ENCODE data around the gene HHAT. TPM values are rescaled to one million over a fixed set of nuclear protein-coding genes. Genes with fewer than 3 reads are reported as not detected.

Gene HHAT
- total RNA-seq, 4 donors from 2014 or later, result 0.83 to 1.6 (median 1.2) TPM

DNA sequence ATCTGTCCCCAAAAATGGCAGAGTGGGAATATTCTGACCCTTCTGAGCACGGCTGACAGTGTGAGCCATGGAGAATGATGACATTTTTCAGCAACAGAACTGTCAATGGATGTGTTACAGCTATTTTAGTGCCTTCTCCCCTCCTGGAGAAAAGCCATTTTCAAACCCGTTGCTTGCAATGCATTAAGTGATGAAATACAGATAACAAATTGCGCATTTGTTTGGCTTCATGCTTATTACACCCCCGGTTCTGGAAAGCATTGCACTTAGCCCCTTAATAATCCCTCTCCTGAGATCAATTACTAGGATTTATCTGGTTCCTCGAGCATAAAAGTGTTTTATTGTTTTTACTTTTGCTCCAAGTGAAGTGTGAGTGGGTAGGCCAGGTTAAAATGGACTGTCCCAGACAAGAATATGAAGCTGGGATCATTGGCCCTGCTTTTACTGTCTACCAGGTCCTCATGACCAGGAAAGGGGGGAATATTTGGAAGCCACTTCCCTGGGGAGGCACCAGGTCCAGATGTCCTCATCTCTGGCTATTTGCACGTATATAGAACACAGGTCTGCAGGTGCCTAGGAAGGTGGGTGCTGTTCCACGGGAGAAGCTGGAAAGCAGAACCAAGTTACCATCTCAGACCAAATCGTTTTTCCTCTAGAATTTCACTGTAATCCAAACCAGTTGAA, 37.5 kb upstream of the HHAT start:
- TF ChIP-seq POLR2AphosphoS5 (IDR thresholded peaks at IDR 0.05) (no peak), CTCF (IDR thresholded peaks at IDR 0.05) (no peak), POLR2A (IDR thresholded peaks at IDR 0.05; ENCODE audit: low read depth) (no peak), EP300 (IDR thresholded peaks at IDR 0.05) (no peak)
- 54% methylated on average over 8 of the region's 8 CpGs for WGBS
- H3K4me1 ChIP-seq, result peaks cover 42 to 47% (median 45%) of the 10 kb centered on the region in 4 donors

GRCh38 chr1:210291786-210292230, 36.9 kb upstream of the HHAT start:
- no peaks in the 10 kb centered on the region for H3K9me3 ChIP-seq
- intact Hi-C loops (cut with DNase I), result loop anchor here (5.0 kb wide), 1 partner anchor 60 kb away; the partner anchor contains the start of gene SERTAD4
- 34% methylated on average over 5 of the region's 9 CpGs for WGBS
- no peaks in the 10 kb centered on the region for H3K27me3 ChIP-seq
- no peak for DNase-seq (ENCODE audit: extremely low spot score)
- peak overlapping the region; percentile 49 to 63 (median 56) for H3K4me3 ChIP-seq
- TF ChIP-seq EP300 (IDR thresholded peaks at IDR 0.05), result no peak
- no peak for TF ChIP-seq POLR2A (IDR thresholded peaks at IDR 0.05; ENCODE audit: low read depth)
- no peak for TF ChIP-seq CTCF (IDR thresholded peaks at IDR 0.05)
- no peak for TF ChIP-seq POLR2AphosphoS5 (IDR thresholded peaks at IDR 0.05)
- H3K4me1 ChIP-seq, result peaks cover 42 to 47% (median 45%) of the 10 kb centered on the region in 4 donors
- no peaks in the 10 kb centered on the region for H3K36me3 ChIP-seq
- peak overlapping the region; percentile 70 to 82 (median 80) for H3K27ac ChIP-seq (replicated peaks in 1 of 4)

More for the DNA sequence above, 37.5 kb upstream of the HHAT start:
- Histone ChIP-seq H3K36me3 (no peaks in the 10 kb centered on the region), H3K9me3 (no peaks in the 10 kb centered on the region), H3K4me3 (no peak overlapping the region), H3K27ac (replicated peaks in 1 of 4) (peak overlapping the region in 1 of 4 donors; percentile 77), H3K27me3 (no peaks in the 10 kb centered on the region)
- intact Hi-C loops (cut with DNase I), result loop anchor here (5.0 kb wide), 1 partner anchor 59 kb away; the partner anchor contains the start of gene SERTAD4
- no peak for DNase-seq (ENCODE audit: extremely low spot score)

DNA sequence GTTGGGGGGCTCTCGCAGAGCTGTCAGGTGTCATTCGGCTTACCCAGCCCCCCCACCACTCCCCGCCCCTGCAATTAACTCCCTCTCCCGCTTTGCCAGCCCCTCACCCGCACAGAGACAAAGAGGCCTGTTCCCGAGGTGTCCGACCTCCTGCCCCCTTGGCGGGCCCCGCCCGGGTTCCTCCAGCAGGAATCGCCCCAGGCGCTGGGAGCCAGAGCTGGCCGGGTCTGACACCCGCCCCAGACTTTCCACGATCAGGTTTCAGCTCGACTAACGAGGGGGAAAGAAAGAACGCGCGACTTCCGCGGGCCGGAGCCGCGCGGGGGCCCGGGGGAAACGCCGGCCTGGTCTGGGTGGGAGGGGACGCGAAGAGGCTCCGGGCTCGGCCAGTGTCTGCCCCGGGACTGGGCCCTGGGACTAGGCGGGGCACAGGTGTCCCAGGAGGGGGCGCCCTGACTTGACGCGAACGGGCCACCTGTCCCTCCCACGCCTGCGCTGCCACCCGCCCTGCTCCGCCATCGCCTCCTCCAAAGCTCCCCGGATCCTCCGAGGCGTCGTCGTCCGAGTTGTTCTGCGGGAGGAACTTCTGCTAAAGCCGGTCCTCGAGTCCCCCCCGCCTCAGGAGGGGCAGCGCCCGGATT, 36.4 kb upstream of the HHAT start:
- no peak for DNase-seq (ENCODE audit: extremely low spot score)
- peak overlapping the region; percentile 70 to 82 (median 80) for H3K27ac ChIP-seq (replicated peaks in 1 of 4)
- peak overlapping the region; percentile 49 to 63 (median 56) for H3K4me3 ChIP-seq
- TF ChIP-seq POLR2AphosphoS5 (IDR thresholded peaks at IDR 0.05), result no peak
- peak; percentile 32 to 43 (median 36) for TF ChIP-seq CTCF (IDR thresholded peaks at IDR 0.05)
- peaks cover 42 to 47% (median 45%) of the 10 kb centered on the region in 4 donors for H3K4me1 ChIP-seq
- no peaks in the 10 kb centered on the region for H3K9me3 ChIP-seq
- intact Hi-C loops (cut with DNase I), result loop anchor here (5.0 kb wide), 1 partner anchor 60 kb away; the partner anchor contains the start of gene SERTAD4
- no peaks in the 10 kb centered on the region for H3K27me3 ChIP-seq
- H3K36me3 ChIP-seq, result no peaks in the 10 kb centered on the region
- 5% methylated on average over 20 of the region's 56 CpGs for WGBS

GRCh38 chr1:210293171-210293607, 35.5 kb upstream of the HHAT start:
- Histone ChIP-seq H3K27me3 (no peaks in the 10 kb centered on the region), H3K27ac (replicated peaks in 1 of 4) (peak overlapping the region; percentile 70 to 82 (median 80)), H3K9me3 (no peaks in the 10 kb centered on the region), H3K36me3 (no peaks in the 10 kb centered on the region), H3K4me1 (peaks cover 42 to 47% (median 46%) of the 10 kb centered on the region in 4 donors), H3K4me3 (peak overlapping the region; percentile 49 to 63 (median 56))
- TF ChIP-seq POLR2A (IDR thresholded peaks at IDR 0.05; ENCODE audit: low read depth), result no peak
- TF ChIP-seq POLR2AphosphoS5 (IDR thresholded peaks at IDR 0.05), result peak; percentile 7 to 35
- DNase-seq (ENCODE audit: extremely low spot score), result no peak
- intact Hi-C loops (cut with DNase I), result loop anchor here (5.0 kb wide), 1 partner anchor 61 kb away; the partner anchor contains the start of gene SERTAD4
- 5% methylated on average over 6 of the region's 7 CpGs for WGBS

Data from esophagus muscularis mucosa (tissue), 4 donors.